HG03066 (cell line): ENCODE measurements around the gene ZFAND6.
A peak's percentile ranks its signal among the peaks of the same experiment; 100 is the strongest.

Experiments used
- ATAC-seq: cut with Tn5 transposase; IDR thresholded peaks from one replicate; pipeline ENCODE4 v1.9.1; 2021; ENCODE audit warnings: low read depth; ENCODE audit not compliant: unreplicated experiment

ZFAND6 gene

GRCh38 chr15:80161468-80162016 is 102.1 kb downstream of the ZFAND6 start:
- ATAC-seq = no peak

DNA sequence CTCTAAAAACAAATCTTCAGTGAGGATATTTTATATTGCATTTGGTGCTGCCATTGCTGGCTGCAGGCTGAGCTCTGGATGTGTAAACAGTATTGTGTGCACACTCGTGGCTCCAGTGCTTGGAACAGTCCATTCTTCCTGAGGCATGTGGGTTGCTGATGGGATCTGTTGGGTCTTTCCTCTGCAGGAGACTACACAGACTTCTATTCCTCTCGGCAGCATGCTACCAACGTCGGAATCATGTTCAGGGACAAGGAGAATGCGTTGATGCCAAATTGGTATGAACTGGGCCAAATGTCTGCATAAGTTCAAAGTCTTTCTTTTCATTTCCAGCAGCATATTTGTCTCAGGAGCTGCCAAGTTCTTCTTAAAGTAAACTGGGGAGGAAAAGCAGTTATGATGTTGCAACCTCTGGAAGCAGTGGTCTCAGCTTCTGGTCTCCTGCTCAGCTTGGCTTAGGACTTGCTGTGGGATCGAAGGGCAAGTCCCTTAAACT is 102.6 kb downstream of the ZFAND6 start:
- no peak for ATAC-seq

DNA sequence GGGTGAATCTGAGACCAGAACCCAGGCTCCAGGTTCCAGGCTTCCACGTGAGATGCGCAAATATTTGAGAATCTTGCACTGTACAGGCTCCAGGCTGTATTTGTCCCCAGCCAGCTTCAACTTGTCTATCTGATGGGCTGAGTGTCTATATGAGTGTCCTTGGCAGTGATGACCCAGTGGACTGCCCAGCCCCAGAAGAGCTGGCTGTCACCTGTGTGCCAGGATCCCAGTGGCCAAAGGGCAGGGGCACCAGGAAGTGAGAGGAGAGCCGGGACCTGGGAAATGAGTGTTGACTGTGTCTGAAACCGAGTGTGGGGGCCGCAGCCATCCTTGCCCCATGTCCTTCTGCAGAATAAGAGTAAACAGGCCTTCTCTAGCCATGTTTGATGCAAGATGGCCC is 103.7 kb downstream of the ZFAND6 start:
- no peak for ATAC-seq

DNA sequence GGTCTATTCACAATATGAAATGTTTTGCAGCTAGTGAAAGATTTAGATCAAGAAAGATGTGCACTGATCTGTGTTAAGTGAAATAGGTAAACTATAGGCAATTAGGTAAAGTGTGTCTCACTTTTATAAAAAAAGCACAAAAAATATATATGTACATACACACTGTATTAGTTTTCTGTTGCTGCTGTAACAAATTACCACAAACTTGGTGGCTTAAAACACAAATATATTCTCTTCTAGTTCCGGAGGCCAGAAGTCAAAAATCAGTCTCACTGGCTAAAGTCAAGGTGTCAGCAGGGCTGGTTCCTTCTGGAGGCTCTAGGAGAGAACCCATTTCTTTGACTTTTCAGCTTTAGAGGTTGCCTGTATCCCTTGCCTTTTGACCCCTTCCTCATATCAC is 104.4 kb downstream of the ZFAND6 start:
- ATAC-seq = no peak

DNA sequence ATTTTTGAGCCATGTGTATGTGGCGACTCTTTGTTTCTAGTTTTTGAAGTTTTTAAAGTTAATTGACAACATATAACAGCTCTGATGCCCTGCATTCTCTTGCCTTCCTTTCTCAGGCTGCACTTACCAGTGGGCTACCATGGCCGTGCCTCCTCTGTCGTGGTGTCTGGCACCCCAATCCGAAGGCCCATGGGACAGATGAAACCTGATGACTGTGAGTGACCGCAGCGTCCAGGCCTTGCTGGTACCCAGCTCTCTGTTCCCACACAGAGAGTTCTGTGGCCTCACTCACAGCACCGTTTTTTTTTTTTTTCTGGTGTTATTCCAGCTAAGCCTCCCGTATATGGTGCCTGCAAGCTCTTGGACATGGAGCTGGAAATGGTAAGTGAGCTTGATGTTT is 108.5 kb downstream of the ZFAND6 start:
- no peak for ATAC-seq

- no peak for ATAC-seq
Measured at GRCh38 chr15:80168421-80168820, 108.9 kb downstream of the ZFAND6 start.

DNA sequence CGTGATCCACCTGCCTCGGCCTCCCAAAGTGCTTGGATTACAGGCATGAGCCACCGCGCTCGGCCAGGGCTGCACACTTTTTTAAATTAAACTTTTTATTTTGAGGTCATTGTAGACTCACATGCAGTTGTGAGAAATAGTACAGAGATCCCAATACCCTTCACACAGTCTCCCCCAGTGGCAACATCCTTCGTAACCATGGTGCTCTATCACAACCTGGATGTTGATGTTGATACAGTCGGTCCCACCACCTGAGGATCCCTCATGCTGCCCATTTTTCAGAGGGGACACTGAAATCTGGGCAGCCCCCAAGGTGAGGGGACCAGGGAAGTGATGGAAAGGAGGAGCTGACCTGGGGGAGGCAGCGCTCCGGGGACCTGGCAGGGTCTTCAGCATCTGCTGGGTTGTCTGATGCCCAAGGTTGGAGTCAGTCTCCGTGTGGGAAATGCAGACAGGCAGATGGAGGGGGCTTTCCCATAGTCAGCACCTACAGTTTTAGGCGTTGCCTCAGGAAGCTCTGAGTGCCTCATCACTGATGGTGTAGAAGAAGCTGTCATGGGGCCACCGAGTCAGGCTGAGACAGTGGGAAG is 110.4 kb downstream of the ZFAND6 start:
- ATAC-seq = no peak

- no peak for ATAC-seq
Measured at GRCh38 chr15:80170596-80170995, 111.1 kb downstream of the ZFAND6 start.

GRCh38 chr15:80171787-80172186 is 112.3 kb downstream of the ZFAND6 start:
- ATAC-seq = no peak

DNA sequence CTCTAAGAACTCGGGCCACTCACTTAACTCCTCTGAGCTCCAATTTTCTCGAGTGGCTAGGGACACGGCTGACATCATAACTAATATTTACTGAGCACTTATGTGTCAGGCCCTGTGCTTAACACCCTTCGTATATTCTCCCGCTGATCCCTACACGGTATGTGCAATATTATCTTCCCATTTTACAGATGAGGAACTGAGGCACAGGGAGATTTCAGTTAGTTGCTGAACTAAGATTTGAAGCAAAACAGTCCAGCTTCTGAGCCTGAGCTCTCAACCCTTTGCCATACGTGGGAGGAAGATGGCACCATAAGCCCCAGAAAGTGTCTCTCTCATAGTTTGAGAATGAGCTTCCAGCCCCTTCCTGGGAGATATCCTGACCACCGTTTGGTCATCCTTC is 112.9 kb downstream of the ZFAND6 start:
- ATAC-seq = no peak

DNA sequence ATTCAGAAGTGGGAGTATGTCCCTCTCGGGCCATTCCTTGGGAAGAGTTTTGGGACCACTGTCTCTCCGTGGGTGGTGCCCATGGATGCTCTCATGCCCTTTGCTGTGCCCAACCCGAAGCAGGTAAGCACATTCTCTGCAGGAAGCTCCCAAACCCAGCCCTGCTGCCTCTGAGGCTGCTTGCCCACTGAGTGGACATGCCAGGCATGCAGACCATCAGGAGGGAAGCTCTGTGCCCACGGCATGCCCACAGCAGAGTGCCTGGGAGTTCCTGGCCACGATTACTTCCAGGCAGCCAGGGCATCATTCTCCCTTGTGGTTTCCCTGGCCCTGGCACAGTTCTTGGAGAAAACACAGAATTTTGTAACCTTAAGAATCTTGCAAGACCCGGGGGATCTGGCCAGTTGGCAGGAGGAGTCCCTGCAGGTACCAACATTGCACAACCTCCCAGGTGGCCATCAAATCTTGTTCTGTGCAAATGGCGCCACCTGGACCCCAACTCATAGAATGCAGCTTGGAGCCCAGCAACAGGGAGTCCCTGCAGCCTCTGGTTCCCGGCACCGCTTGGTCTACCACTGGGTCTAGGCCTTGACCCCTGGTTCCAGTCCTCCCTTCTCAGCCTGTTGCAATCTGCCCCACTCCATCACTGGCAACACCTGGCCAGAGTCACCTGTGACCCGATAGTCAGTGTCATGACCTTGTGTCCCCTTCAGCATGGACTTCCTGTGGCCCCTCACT is 113.7 kb downstream of the ZFAND6 start:
- ATAC-seq = peak; percentile 77

DNA sequence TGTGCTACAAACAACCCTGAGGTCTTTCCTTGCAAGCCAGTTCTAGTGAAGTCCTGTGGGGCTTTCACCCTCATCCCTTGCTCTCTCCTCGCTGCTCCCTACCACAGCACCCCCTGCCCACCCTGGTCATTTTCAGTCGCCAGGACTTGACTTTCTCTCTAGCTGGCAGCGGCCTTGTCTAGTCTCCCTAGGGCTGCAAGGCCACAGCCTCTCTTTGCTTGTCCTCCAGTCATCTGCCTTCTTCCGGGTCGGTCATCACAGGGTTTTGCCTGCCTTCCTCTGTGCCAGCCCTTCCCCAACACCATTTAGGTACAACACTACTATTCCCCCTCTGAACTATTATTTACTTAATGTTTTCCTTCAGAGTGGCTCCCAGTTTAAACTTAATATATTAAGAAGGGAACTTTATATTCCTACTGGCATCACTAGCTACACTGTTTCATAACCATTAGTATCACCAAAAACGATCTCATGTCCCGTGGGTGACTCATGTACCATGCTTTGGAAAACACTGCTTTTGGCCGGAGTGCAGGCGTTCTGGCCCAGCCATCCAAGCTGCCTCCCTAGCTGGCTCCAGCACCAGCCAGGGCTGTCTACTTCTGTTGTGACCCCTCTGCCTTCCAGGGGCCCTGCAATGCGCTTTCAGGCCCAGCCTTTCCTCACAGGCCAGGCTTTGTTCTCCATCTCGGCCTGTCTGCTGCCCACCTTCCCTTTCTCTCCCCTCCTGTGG is 114.7 kb downstream of the ZFAND6 start:
- no peak for ATAC-seq

DNA sequence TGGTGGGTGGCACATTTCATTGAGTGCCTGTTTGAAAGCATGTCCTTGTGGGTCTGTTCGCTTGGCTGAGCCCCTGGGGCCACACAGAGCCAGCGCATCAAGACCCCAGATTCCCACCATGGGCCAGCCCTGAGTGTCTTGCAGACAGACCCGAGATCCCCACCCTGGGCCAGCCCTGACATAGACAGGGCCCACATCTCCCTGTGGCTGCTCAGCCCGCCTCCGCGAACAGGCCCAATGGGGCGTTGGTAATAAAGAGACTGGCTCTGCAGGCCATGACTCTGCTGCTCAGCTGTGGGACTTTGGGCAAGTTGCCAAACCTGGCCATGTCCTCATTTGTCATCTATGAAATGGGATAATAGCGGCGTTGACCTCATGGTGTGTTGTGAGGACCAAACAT is 116.0 kb downstream of the ZFAND6 start:
- no peak for ATAC-seq

DNA sequence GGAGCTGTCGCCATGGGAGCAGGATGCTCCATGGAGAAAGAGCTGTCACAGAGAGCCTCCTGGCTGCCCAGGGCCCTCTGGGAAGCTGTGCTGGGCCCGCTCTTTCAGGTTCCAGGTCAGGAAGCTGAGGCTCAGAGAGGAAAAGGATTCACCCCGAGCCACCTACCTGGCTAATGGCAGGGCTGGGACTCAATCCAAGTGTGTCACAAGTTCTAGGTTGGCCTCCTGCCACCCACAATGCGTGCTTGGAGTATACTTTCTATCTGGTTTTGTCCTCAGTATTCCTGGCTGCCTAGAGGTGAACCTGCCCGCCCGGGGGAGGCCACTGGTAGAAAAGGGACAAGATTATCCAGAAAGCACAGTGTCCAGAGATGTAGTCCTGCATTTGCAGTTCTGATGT is 117.0 kb downstream of the ZFAND6 start:
- no peak for ATAC-seq

GRCh38 chr15:80177156-80177555 is 117.7 kb downstream of the ZFAND6 start:
- no peak for ATAC-seq

GRCh38 chr15:80179025-80179759 is 119.7 kb downstream of the ZFAND6 start:
- ATAC-seq = no peak

DNA sequence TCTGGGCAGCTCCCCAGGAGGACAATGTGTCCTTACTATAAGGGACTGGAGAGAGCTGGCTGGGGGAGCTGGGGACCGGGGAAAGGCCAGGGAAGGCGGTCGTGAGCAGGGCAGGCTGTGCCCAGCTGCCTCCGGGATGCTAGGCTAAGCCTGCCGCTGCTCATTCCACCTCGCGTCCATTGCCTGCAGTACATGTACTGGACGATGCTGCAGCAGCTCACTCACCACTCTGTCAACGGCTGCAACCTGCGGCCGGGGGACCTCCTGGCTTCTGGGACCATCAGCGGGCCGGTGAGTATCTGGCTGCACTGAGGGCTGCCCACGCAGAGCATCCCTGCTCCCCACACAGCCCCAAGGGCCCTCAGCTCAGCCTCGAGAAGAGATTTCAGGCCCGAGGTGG is 120.5 kb downstream of the ZFAND6 start:
- no peak for ATAC-seq

GRCh38 chr15:80180468-80180867 is 121.0 kb downstream of the ZFAND6 start:
- ATAC-seq = no peak

DNA sequence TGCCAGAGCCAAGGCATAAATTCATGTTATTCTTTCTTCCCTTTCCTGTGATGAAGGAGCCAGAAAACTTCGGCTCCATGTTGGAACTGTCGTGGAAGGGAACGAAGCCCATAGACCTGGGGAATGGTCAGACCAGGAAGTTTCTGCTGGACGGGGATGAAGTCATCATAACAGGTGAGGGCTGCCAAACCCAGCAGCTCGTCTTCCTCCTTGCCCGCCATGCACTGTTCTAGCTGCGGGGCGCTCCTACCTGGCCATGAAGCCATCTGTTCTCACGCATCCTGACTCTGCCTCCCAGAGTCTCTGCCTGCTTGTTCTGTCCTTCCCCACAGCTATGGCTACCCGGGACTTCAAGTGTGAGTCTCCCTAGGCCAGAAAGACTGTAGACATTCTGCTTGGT is 121.5 kb downstream of the ZFAND6 start:
- ATAC-seq = no peak

- no peak for ATAC-seq
Measured at GRCh38 chr15:80182611-80183261, 123.3 kb downstream of the ZFAND6 start.
